Stimulated activated CD4-positive, alpha-beta T cell treated with anti-CD3 and anti-CD28 coated beads, Interleukin-12 subunit alpha, Interleukin-12 subunit beta, amount 100 ng/mL, for 4 hours (primary cell): ENCODE measurements around the gene FUT8.

Experiments used
- DNase-seq: peaks from one replicate; pipeline ENCODE4 v3.0.0-alpha.2; 2020

Gene FUT8

GRCh38 chr14:65412032-65412846 is at the start of gene FUT8:
FUT8 (plus strand) TSS chr14:65412730; CDS start chr14:65561564, 148,834 bp downstream.
- DNase-seq = peak; percentile 96

- no peak for DNase-seq
Measured at GRCh38 chr14:65366802-65367565, 45.5 kb upstream of the FUT8 start.

DNA sequence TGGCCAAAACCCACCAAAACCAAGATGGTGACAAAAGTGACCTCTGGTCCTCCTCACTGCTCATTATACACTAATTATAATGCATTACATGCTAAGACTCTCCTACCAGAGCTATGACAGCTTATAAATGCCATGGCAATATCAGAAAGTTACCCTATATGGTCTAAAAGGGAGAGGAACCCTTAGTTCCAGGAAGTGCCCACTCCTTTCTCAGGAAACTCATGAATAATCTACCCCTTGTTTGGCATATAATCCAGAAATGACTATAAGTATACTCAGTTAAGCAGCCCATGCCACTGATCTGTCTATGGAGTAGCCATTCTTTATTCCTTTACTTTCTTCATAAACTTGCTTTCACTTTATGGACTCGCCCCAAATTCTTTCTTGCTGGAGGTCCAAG is 43.0 kb upstream of the FUT8 start:
- no peak for DNase-seq

DNA sequence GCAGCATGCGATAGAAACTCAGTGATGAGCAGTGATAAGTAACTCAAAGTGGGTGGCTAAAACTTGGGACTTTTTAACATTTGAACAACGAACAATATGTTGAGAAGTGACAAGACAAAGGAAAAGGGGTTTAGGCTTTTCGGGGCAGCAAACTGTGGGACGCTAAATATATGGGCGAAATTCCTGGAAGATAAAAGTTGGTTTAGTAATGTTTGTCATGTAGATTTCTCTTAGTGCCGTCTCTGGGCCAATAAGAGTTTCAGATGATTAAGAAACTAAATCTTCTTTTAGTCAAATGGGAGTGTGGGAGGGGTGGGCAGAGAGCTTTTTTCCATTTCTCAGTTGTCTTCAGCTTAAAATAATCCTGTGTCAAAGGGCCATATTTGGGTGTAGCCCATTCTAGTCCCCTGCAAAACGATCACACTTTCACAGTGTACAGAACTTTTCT is 41.7 kb upstream of the FUT8 start:
- no peak for DNase-seq

GRCh38 chr14:65371784-65372183 is 40.7 kb upstream of the FUT8 start:
- DNase-seq = no peak

GRCh38 chr14:65373016-65373670 is 39.4 kb upstream of the FUT8 start:
- no peak for DNase-seq

- no peak for DNase-seq
Measured at GRCh38 chr14:65373671-65374039, 38.9 kb upstream of the FUT8 start.

GRCh38 chr14:65377576-65377975 is 35.0 kb upstream of the FUT8 start:
- no peak for DNase-seq

- DNase-seq = no peak
Measured at GRCh38 chr14:65382586-65382985, 29.9 kb upstream of the FUT8 start.

DNA sequence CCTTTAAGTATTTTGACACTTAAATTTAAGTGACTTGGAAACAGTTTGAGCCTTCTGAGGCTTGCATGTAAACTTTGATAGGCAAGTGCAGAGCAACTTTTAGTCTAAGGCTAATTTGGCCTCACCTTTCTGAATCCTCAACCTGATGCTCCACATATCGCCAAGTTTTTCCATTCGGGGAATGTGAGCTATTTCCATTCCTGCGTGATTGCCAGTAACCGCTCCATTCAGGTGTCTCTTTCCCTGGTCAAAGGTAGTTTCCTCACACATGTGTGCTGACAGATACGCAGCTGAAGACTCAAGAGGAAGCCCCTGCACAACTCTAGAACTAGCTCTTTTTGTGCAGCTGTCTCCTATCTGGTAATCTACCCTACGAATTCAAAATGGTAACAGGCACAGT is 25.4 kb upstream of the FUT8 start:
- DNase-seq = no peak

DNA sequence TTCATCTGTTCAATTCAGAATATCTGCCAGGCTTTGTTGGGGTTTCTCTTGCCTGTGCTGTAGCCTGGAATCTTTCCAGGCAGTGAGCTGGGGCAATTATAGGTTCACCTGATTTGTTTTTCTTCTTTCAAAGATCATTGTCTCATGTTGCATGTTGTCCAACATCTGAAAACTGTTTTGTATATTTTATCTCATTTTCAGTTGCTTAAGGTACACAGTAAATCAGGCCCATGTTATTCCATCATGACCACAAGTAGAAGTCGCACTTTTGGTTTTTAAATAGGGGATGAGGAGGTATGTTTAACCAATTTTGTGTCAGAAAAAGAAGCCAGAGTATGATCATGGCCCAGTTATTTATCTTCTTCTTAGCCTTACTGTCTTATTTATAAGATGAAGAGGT is 24.9 kb upstream of the FUT8 start:
- no peak for DNase-seq

GRCh38 chr14:65392296-65392695 is 20.2 kb upstream of the FUT8 start:
- DNase-seq = no peak

GRCh38 chr14:65396082-65396910 is 16.2 kb upstream of the FUT8 start:
- no peak for DNase-seq

GRCh38 chr14:65403231-65403630 is 9.3 kb upstream of the FUT8 start:
- no peak for DNase-seq

GRCh38 chr14:65408113-65408512 is 4.4 kb upstream of the FUT8 start:
- no peak for DNase-seq

DNA sequence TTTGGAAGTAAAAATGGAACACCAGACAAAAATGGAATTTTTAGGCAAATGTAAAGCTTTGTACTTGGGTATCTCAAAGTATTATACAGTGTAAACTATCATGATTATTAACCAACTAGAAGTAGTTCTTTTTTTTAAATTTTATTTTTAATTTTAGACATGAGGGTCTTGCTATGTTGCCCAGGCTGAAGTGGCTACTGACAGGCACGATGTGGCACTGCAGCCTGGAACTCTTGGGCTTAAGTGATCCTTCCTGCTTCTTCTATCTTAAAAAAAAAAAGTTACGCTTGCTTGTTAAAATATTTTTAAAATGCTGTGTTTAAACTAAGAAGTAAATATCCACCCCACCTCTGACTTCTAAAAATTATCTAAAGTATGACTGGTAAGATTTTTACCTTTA is 1.9 kb upstream of the FUT8 start:
- DNase-seq = no peak

DNA sequence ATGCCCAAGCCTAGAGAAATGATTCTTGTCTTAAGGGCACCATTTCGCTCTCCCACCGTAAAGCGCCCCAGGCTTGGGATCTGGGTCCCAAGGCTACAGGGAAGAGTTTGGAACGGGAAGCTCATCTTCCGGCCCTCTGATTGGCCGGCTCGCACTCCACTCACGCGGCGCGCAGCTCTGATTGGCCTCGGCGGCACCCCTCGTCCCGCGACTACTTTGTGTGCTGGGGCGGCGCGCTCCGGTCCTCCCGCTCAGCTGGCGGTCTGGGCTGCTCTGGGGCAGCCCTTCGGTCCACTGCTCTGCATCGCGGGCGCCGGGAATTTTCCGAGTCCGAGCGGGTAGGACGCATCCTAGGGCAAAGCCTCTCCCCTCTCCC is 886 bp upstream of the FUT8 start:
- DNase-seq = peak; percentile 80

- DNase-seq = no peak
Measured at GRCh38 chr14:65412856-65413738, 567 bp downstream of the FUT8 start.

DNA sequence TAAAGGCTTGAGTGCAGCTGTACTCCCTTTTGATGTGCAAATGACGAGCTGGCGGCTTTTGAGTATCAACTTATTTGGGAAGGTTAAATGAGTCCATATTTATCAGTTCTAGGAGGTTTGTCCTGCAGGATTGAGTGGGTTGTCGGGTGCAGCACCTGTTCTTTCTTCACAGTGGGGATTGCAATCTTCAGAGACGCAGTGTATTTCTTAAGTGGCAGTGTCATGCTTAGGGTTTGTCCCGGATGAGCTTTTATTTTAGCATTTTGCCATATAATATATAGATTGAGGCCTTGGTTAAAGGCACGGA is 1.2 kb downstream of the FUT8 start:
- DNase-seq = no peak

GRCh38 chr14:65414961-65415589 is 2.5 kb downstream of the FUT8 start:
- no peak for DNase-seq

- no peak for DNase-seq
Measured at GRCh38 chr14:65415613-65416012, 3.1 kb downstream of the FUT8 start.
